GM21528 (cell line): Measurements from ENCODE around the gene NFIA.

Experiments used
- ATAC-seq: cut with Tn5 transposase; IDR thresholded peaks from one replicate; pipeline ENCODE4 v1.9.1; 2021; ENCODE audit warnings: mild to moderate bottlenecking, moderate library complexity; ENCODE audit not compliant: unreplicated experiment, low FRiP score

The NFIA gene

DNA sequence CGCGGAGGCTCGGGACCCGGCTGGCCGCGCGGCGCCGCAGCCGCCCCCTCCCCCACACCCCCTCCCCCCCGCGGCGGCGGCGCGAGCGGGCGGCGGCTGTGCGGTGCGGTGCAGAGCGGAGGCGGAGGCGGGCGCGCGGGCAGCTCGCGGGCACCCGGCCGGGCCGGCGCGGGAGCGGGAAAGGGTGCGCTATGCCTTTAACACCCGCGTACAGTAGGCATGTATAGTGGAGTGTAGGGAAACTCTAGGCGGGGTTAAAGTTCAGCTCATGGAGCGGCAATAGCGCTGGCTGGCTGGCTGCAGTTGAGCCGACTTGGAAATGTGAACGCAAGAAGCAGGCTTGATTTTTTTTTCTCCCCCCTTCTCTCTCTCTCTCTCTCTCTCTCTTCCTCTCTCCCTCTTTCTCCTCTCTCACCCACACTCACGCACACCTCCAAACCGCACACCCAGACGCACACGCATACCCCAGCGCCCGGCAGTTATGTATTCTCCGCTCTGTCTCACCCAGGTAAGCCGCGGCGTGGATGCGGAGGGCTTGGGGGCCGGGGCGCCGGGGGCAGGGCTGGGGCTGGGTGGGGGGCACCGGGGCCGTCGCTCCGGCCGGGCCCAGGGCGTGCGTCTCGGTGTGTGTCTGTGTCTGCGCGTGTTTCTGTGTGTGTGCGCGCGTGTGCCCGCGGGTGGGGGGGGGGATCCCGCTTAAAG lies at the start of gene NFIA:
Gene NFIA, plus strand, starts transcription at position 251 of the 702 bp plus-strand sequence.
- no peak for ATAC-seq

DNA sequence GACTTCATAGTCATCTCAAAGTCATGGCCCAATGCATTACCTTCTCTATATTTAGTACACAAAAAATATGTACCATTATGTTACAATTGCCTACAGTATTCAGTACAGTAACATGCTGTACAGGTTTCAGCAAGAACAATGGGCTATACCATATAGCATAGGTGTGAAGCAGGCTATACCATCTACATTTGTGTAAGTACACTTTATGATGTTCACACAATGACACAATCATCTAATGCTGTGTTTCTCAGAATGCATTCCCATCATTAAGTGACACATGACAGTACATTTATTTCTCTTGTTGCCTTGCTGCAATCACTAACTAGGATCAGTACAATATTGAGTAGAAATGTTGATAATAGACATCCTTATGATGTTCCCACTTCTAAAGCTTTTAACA lies 46.5 kb upstream of the NFIA start:
- ATAC-seq, result no peak

DNA sequence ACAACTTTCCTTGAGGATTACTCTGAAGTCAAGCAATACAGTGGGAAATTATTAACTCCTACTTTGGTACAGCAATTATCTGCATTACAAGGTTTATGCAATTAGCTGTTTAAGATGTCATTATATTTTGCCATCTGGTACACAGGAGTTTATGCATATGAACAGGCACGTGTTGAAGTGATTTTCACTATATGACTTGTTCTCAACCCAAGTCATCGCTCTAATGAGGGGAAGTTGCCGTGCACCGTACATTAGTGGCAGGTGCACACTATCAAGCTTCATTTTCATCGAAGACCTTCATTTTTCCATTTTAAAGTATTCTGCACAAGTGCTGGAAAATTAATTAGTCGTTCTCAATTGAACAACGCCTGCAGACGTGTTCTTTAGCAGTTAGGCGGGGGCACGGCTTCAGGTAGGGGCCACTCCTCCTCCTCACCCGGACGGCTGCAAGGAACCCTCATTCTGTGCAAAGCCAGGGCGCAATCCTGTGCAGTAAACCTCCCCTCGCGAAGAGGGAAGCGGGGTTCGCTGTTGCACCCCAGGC lies 39.8 kb upstream of the NFIA start:
- ATAC-seq, result no peak

DNA sequence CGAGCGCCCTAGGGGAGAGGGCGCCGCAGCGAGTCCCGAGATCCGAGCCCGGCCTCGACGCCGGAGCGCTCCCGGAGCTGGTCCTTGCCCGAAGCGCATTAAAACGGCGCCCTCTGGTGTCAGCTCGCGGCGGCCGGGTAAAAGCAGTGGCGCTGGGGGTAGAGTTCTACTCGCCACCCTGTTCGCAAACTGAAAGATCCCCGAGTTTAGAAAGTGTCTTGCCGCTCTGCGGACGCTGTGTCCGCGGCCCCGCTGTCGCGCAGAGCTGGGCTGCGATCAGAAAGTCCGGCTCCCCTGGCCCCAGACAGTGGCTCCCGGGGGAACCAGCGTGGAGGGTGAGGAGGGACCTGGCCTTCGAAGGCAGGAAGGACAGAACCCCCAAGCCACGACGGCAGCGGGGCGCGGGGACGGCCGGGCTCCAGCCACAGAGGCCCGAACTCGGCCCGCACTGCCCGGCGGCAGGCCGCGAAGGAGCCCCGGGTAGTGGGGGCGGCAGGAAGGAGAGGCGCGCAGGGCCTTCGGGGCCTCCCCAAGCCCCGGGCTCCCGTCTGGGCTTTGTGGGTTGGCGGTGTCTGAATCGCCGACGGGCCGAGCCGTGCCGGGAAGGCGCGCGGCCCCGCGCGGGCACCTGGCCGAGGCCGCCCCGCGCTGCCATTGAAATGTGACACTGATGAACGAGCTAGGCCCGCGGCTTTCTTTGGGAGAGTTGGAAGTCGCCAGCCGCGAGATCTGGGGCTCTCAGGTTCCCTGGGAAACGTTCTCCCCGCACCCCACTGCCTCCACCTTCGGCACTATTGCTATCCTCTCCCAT lies 39.1 kb upstream of the NFIA start:
- ATAC-seq, result peak; percentile 76

DNA sequence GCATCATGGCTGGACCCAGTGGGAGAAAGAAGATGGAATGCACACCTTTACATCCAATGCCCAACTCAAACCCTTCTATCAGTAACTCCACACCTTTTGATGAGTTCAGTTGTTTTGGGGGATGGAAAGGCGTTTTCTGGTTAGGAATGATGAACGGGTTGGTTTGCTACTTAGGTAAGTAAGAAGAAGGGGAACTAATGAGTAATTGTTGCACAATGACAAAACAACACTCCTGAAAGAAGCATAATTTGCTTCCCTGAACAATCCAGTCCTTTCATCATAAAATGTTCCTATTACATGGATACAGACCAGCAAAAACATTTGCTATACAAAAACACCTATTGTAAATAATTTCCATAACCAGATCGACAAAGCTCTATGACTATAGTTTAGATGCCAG lies 35.9 kb upstream of the NFIA start:
- no peak for ATAC-seq

DNA sequence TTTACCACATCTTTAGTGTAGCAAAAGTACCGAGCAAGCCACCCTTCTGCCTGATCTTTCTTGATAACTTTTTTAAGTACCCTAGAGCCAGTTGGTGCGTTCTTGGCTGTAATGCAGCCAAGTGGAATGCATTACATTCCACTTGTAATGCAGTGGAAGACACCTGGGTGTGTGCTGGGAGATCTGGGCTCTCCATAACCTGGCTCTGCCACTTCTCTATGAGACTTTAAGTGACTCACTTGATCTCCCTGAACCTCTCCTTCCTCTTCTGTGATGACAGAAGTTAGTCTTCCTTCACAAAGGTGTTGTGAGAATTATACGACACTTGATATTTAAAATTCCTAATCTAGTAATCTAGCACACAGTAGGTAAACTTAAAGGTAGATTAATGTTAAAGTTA lies 35.3 kb upstream of the NFIA start:
- ATAC-seq, result no peak

DNA sequence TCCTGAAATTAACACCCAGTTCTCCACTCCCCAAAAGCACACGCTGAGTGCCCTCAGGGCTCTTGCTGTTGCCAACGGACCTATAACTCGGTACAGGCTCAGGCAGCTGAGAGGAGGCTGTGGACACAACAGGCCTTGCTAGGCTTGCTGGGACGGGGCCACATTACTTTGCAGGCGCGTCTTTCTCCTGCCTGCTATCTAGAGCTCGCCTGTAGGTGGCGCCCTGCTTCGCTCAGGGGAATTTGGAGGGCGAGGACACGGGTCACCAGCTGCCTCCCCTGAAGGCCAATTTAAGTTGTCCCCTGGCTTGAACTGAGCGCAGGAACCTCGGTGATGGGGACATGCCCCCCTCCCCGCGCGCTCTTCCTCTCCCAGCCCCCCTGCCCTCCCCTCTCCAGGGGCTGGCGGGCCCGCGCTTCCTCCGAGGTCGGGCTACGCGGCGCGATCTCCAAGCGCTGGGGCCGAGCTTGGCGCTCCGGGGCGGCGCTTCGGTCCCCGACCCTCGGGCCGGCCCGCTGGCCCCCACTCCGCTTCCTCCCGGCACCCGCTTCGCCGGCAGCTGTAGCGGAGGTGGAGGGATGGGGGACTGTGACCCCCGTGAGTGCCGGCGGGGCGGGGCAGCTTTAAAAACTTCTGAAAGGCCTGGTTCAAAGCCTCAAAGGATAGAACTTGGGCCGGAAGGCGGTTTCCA lies 32.4 kb upstream of the NFIA start:
- peak; percentile 82 for ATAC-seq

DNA sequence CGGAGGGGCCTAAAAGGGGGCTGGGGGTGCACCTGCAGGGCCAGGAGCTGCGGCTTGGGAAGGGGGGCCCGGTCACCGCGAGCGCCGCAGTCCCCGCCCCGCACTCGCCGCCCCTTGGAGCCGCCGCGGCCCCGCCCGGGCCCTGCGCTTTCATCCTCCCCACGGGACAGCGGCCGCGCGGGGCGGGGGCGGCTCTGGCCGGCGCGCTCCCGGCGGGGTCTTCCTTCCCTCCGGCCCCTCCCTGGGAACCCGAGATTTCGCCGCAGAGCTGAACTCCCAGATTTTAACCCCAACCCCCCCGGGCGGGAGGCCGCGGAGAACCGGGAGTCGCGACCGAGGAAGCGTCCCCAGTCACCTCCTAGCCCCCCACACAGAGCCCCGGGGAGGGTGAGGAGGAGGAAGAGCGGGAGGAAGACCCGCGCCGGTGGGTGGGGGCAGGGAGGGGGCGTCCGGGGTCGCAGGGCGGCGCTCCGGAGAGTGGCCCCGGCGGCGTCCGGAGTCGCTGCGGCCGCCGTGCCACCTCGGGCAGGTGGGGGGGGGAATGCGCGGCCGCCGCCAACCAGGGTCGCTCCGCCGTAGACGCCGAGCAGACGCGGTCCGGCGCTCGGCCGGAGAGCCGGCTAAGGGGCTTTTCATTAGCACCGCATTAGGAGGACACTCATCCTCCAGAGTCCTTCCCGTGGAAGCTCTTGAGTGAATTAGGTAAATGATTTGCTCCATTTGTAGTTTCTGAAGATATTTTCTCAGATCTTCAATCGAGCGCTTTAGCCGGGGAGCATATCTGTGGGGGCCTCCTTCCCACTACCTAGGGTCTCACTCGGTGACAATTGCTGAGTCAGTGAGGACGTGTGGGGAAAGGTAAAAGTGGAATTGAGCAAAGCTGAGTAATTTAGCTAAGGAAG lies 31.6 kb upstream of the NFIA start:
- no peak for ATAC-seq

DNA sequence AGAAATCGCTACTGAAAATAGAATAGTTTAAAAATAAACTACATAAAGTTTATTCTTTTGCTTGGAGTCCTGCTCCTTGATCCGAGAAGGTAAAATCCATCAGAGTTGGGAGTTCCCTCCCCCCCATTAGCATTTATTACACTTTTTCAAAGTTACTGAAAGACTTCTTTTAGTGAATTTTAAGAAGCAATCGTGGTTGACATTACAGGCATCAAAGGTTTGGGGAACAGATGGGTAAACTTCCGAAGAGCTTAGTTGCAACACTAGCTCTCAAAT lies 31.0 kb upstream of the NFIA start:
- ATAC-seq, result no peak

DNA sequence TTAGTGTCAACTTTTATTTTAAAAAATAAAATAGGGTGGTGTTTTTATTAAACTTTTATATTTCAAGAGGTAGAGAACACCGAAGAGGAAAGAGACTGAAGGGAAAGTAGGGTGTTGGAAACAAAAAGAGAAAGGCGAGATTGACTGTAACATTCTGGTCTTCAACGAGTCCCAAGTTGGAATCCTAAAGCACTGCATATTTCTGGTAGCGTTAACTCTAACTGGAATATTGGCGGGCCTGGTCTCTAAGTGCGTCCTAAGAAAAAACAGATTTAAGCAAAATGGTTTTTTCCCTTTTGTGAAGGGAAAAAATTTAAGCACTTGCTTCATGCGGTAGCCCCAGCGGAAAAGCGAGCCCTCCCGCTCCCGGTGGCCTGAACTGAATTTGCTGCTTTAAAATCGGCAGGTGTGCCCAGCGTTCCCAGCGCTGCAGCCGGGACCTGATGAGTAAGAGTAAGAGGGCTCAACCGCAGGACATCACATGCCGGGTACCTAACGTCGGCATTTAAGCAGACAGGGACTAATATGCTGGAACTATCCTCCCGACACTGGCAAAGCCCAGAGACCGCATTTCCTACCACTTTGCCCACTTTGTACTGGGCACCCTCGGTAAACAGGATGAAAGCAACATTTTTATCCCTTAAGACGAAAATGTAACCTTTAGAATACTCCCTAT lies 30.5 kb upstream of the NFIA start:
- ATAC-seq, result no peak

DNA sequence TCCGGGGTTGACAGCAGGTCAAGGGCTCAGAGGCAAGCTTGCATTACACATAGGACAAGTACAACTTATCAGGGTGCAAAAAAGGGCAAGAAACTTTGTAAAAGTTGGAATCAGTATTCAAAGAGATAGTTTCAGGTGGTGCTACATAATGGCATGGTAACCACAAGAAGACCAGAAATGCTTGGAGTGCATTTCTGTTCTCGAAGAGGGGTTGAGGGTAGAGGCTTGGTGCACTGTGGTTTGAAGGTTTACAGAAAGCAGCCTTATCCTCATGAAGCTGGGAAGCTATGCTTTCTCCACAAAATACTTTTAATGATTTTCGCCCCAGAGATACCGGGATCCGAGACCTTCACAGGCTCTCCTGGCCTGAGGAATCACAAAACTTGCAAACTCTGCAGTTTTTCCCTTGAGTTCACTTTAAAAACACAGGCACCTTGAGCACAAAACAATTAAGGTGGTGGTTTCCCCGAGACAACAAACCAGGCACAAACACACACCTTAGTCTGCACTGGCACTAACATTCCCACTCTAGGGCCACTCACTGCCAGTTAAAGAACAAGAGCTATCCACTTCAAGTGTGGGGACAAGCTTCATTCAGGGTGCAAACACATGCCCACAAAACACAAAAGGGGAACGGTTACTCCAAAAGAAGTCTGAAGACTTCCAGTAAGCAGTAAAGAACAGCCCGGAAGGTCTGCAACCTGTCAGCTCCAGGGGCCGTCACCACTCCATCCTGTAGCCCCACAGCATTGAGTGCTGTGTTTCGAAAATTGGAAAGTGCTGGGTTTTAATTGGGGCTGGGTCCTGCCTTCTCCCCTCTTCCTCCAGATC lies 29.8 kb upstream of the NFIA start:
- no peak for ATAC-seq

DNA sequence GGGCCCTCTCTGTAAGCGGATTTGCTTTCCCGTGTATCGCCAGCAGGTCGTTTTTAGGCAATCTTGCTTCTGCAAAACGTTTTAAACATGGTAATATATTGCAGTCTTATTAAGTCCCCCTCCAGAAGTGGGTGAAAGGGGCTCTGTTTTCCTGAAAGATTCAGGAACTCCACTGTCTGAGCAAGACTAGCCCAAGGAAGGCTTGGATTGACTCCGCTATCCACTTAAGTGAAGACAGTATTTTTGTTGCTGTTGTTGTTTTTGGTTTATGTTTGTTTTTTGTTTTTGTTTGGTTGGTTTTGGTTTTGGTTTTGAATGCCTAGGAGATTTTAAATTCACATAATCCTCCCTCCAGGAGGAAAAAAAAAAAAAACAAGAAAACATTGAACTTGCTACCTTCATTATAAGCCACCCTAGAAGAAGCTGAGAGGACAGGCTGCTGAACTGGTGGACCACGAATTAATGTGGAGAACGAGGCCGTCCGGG lies 29.1 kb upstream of the NFIA start:
- ATAC-seq, result no peak

DNA sequence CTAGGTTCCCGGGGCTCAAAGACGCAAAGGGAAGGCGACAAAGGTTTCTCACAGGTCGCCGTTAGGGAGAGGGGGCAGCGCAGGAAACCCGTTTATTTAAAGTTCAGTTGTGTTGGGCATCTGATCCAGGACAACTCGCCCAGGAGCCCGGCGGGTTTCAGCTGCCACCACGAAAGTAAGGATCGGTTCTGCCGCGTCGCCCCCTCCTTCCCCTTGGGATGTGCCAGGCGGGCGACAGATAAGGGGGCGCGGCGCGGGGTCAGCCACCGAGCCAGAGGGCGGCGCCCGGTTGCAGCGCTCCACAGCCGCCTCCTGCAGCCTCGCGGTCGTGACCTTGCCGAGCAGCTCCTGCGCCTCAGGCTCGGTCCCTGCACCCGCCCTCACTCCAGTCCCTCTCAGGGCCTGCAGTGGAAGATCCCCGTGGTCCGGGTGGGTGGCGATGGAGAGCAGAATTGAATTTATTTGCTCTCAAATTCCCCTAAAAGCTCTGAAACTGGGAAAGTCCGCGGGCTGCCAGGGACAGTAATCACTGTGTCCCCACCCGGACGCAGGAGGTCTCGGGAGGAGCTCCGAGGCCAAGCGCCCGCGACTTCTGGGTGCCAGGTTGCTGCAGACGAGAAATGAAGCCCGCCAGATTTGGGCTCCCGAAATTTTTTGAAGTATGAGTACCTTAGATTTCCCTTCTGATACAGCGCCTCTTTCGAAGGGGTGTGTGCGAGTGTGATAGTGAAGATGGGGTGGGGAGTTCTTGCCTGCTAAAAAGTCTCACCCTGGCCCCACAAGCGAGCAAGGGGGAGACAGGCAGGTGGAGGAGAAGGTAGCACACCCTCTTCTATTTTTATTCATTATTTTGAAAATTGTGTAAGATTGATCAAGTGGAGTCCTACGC lies 28.4 kb upstream of the NFIA start:
- ATAC-seq, result no peak

DNA sequence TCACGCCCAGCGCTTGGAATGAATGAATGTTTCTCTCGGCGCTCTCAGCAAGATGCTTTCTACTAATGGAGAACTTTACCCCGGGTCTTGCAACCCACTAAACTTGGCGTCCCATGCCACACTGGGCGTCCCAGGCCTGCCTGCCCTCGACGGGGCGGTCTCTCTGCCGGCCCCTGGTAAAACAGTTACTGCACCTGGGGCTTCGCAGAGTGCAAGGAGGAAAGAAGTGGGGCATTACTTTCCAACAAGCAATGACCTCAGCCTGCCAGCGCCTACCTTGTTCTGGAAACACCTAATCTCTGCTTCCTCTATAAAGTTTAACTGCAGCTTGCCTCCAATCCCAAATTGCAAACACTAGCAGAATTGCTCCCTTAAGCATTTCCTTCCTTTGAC lies 27.8 kb upstream of the NFIA start:
- ATAC-seq, result no peak

DNA sequence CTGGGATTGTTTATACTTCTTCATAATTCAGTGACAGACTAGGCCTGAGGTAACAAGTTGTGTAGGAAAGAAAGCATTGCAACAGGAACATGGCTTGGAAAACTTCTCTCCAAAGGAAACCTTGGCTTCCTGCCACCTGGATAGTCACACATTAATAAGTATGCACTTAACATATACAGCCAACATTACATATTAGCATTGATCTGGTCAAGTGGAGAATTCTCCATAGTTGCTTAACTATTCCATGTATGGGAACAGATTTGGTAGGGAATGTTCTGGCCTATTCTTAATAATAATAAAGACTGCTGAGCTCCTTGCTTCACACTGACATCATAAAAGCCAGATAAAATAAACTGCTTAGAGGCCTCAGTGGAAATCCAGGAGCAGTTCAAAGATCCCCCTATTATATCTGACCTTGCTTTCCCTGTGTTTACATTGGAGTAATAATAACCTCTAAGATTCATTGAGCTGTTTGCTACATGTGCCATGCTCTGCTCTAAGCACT lies 27.2 kb upstream of the NFIA start:
- no peak for ATAC-seq

DNA sequence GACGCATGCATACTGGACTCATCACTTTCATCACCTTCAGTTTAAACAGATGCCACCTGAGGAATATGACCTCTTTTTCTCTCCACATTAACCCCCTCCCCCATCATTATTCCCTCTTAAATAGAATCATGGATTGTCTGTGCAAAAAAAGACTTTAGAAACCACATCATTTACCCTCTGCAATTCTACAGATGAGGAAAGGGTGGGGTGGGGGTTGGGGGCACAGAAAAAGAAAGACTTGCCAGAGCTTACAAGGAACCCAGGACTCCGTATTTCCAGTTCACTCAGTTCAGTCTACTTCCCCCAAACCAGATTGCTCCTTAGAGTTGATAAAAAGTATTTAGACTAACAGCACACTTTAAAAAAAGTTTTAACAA lies 26.2 kb upstream of the NFIA start:
- no peak for ATAC-seq

DNA sequence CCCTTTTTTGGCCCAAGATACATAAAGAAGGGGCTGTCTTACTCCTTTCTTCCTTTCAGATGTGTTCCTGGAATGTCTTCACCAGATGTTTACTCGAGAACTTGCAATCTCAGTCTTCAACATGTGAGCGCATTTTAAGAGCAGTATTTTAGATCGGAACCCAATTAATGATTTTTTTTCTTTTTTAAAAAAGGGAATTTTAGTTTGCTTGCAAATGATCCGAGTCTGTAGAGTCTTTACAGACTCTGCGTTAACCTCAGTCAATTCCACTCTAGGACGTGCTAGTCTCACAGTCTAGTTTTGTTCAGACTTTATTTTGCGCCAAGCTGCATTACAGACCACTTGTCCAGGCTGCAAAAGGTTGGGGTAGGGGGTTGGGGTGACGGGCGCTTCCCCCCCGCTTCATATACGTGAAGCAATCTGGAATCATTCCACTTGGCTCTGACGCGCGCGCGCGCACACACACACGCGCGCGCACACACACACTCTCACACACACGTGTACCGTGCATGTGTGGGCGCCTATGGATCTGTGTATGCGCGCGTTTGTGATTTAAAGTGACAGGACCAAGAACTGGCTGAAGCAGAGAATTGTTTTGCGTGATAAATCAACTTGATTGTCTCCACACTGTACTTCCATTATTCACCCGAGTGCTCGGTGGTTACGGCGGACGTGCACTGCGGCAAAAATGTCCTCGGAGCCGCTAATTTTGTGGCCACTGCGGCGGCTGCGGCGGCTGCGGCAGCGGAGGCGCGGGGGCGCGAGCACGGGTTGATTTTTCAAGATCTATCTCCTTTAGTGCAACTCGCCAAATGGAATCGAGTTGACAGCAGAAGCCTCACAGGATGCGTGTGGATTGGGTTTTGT lies 25.6 kb upstream of the NFIA start:
- ATAC-seq, result no peak
